Mesothelial cell of epicardium (in vitro differentiated cells): Measurements from ENCODE around the gene ARG2. TPM values are rescaled to one million over a fixed set of nuclear protein-coding genes. Genes with fewer than 3 reads are reported as not detected.

ENCODE experiments used
- DNase-seq, 2 experiments: peaks; one replicate each; pipeline ENCODE4 v3.0.0; 2021; ENCODE audit warnings: low spot score in 2 of 2; ENCODE audit not compliant: unreplicated experiment in 2 of 2
- H3K27ac Mint-ChIP-seq: 2 replicates; pipeline ENCODE4 v1.8.0; 2021; ENCODE audit warnings: mixed read lengths
- H3K27me3 Mint-ChIP-seq: 2 replicates; pipeline ENCODE4 v1.8.0; 2021; ENCODE audit warnings: low read depth, mixed read lengths
- H3K36me3 Mint-ChIP-seq: 2 replicates; pipeline ENCODE4 v1.8.0; 2021; ENCODE audit warnings: mixed read lengths
- H3K4me1 Mint-ChIP-seq: 2 replicates; pipeline ENCODE4 v1.8.0; 2021; ENCODE audit warnings: mixed read lengths
- H3K4me3 Mint-ChIP-seq: 2 replicates; pipeline ENCODE4 v1.8.0; 2021; ENCODE audit warnings: mild to moderate bottlenecking, moderate library complexity, mixed read lengths
- H3K9me3 Mint-ChIP-seq: 2 replicates; pipeline ENCODE4 v1.8.0; 2021; ENCODE audit warnings: mixed read lengths
- total RNA-seq: library from RNA; stranded (reverse); gene quantifications from 3 replicates; pipeline ENCODE4 v1.2.1, GENCODE V29; 2021
- TF ChIP-seq, protein P1 (sequence below): fragments of 200-600 bp; sonication (generic); IDR thresholded peaks from one replicate; pipeline ENCODE4 v1.5.0; 2021; ENCODE audit warnings: antibody characterized with exemption; ENCODE audit not compliant: unreplicated experiment

ARG2 gene
- total RNA-seq, 1 donor from 2014 or later = 2.5 TPM

GRCh38 chr14:67577181-67577808 is 42.4 kb upstream of the ARG2 start:
- Mint-ChIP-seq H3K36me3 (no peaks in the 10 kb centered on the region), H3K27ac (no peak overlapping the region), H3K9me3 (no peaks in the 10 kb centered on the region), H3K27me3 (no peaks in the 10 kb centered on the region), H3K4me1 (no peaks in the 10 kb centered on the region), H3K4me3 (no peak overlapping the region)
- TF ChIP-seq, protein P1, sequence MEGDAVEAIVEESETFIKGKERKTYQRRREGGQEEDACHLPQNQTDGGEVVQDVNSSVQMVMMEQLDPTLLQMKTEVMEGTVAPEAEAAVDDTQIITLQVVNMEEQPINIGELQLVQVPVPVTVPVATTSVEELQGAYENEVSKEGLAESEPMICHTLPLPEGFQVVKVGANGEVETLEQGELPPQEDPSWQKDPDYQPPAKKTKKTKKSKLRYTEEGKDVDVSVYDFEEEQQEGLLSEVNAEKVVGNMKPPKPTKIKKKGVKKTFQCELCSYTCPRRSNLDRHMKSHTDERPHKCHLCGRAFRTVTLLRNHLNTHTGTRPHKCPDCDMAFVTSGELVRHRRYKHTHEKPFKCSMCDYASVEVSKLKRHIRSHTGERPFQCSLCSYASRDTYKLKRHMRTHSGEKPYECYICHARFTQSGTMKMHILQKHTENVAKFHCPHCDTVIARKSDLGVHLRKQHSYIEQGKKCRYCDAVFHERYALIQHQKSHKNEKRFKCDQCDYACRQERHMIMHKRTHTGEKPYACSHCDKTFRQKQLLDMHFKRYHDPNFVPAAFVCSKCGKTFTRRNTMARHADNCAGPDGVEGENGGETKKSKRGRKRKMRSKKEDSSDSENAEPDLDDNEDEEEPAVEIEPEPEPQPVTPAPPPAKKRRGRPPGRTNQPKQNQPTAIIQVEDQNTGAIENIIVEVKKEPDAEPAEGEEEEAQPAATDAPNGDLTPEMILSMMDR = no peak
- no peak for DNase-seq

DNA sequence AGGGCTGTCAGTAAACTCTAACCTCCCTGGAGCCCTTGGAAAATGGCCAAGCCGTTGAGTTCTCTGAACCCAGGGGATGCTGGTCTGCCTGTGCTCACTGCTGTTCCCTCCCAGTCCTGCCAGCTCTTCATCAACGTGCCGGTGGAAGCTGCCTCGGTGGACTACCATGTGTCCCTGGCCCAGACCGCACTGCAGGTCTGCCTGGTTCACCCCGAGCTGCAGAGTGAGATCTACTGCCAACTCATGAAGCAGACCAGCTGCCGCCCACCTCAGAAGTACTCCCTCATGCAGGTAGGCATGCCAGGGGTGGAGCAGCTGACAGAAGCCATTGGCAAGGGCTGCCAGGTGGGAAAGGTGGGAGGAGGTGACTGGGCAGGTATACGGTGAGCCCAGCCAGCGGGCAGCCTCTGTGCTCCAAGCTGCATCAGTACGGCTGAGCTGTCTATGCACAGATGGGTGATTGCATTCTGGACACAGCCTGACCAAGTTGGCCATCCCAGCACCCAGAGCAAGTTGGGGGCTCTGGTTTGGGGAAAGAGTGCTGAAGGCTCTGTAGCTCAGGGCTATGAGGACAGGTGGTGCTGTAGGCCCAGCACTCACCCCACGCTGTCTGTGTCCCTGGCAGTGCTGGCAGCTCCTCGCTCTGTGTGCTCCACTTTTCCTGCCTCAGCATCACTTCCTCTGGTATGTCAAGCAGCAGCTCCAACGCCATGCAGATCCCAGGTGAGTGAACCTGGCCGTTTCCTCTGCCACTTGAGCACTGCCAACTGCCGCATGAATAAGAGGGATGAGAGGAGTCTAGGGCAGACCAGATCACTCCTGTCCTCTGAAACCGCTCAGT is 41.6 kb upstream of the ARG2 start:
- no peaks in the 10 kb centered on the region for H3K4me1 Mint-ChIP-seq
- H3K36me3 Mint-ChIP-seq = no peaks in the 10 kb centered on the region
- H3K27ac Mint-ChIP-seq = no peak overlapping the region
- H3K9me3 Mint-ChIP-seq = no peaks in the 10 kb centered on the region
- no peaks in the 10 kb centered on the region for H3K27me3 Mint-ChIP-seq
- no peak for DNase-seq
- TF ChIP-seq, protein P1 = no peak
- no peak overlapping the region for H3K4me3 Mint-ChIP-seq

DNA sequence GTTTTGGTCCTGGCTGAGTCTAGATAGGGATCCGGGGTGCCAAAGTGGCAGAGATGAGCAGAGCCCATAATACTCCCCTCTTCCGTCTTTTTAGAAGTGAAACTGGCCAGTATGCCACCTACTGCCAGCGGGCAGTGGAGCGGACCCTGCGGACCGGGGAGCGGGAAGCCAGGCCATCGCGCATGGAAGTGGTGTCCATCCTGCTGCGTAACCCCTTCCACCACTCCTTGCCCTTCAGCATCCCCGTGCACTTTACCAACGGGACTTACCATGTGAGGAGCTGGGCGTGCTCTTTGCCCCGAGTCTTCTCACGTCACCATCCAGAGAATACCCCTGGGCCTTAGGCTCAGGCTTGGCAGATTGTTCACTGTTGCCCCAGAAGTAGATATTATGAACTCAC is 40.7 kb upstream of the ARG2 start:
- Mint-ChIP-seq H3K9me3 (no peaks in the 10 kb centered on the region), H3K36me3 (no peaks in the 10 kb centered on the region), H3K27me3 (no peaks in the 10 kb centered on the region), H3K4me1 (no peaks in the 10 kb centered on the region), H3K4me3 (no peak overlapping the region), H3K27ac (no peak overlapping the region)
- TF ChIP-seq, protein P1 = no peak
- no peak for DNase-seq

DNA sequence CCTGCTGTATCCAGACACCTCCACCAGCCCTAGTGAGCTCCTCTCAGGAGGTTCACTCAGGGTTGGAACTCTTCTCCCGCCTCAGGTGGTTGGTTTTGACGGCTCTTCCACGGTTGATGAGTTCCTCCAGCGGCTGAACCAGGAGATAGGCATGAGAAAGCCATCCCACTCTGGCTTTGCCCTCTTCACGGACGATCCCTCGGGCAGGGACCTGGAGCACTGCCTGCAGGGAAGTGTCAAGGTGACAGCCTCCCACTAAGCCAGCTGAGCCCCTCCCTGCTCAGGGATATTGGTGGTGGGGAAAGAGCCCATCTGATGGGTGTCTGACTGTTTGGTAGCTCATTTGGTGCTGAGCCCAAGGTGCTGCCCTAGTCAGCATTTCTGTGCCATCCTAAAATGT is 40.1 kb upstream of the ARG2 start:
- no peak overlapping the region for H3K27ac Mint-ChIP-seq
- H3K9me3 Mint-ChIP-seq = no peaks in the 10 kb centered on the region
- no peaks in the 10 kb centered on the region for H3K4me1 Mint-ChIP-seq
- no peak overlapping the region for H3K4me3 Mint-ChIP-seq
- no peak for DNase-seq
- no peaks in the 10 kb centered on the region for H3K27me3 Mint-ChIP-seq
- TF ChIP-seq, protein P1 = no peak
- H3K36me3 Mint-ChIP-seq = no peaks in the 10 kb centered on the region

GRCh38 chr14:67580336-67581171 is 39.2 kb upstream of the ARG2 start:
- DNase-seq = no peak
- TF ChIP-seq, protein P1 = no peak
- Mint-ChIP-seq H3K4me3 (no peak overlapping the region), H3K27me3 (no peaks in the 10 kb centered on the region), H3K27ac (no peak overlapping the region), H3K4me1 (no peaks in the 10 kb centered on the region), H3K9me3 (no peaks in the 10 kb centered on the region), H3K36me3 (no peaks in the 10 kb centered on the region)
